ENCODE measurements around the gene ADAM19.

DNA sequence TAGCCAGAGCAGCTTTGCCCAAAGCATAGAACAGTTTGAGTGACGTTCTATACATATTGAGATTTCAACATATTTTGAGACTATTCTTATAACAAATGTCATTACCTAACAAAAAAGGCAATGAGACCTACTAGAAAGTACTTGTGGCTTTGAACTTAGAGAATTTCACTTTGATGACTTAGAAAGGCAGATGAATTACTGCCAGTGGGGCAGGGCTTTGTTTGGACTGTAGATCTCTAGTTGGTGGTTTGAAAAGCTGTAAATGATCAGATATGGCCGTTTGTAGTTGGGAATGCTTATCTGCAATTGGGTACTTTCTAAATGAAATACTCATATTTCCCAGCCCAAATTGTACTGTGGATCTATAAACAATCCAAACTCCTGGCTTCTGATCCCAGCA, 48.6 kb upstream of the ADAM19 start:
- TF ChIP-seq, protein P1, sequence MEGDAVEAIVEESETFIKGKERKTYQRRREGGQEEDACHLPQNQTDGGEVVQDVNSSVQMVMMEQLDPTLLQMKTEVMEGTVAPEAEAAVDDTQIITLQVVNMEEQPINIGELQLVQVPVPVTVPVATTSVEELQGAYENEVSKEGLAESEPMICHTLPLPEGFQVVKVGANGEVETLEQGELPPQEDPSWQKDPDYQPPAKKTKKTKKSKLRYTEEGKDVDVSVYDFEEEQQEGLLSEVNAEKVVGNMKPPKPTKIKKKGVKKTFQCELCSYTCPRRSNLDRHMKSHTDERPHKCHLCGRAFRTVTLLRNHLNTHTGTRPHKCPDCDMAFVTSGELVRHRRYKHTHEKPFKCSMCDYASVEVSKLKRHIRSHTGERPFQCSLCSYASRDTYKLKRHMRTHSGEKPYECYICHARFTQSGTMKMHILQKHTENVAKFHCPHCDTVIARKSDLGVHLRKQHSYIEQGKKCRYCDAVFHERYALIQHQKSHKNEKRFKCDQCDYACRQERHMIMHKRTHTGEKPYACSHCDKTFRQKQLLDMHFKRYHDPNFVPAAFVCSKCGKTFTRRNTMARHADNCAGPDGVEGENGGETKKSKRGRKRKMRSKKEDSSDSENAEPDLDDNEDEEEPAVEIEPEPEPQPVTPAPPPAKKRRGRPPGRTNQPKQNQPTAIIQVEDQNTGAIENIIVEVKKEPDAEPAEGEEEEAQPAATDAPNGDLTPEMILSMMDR (IDR thresholded peaks at IDR 0.05; ENCODE audit: low read depth, low read length): no peak
- TF ChIP-seq, protein P2, sequence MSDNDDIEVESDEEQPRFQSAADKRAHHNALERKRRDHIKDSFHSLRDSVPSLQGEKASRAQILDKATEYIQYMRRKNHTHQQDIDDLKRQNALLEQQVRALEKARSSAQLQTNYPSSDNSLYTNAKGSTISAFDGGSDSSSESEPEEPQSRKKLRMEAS (IDR thresholded peaks at IDR 0.05; ENCODE audit: low read depth, low read length): no peak
